PC-3 (cell line): ENCODE results near the gene COL7A1. TPM values are rescaled to one million over a fixed set of nuclear protein-coding genes. Genes with fewer than 3 reads are reported as not detected.
A peak's percentile ranks its signal among the peaks of the same experiment; 100 is the strongest.

Experiments used
- ATAC-seq: fragments of 200-7000 bp; cut with Tn5 transposase; 2 replicates; pipeline ENCODE4 v1.9.1; 2020; ENCODE audit warnings: mild to moderate bottlenecking, moderate library complexity
- BruUV-seq: library from RNA; stranded (reverse); fragments of 400-500 nt; replicated peaks from 2 replicates; lab custom pipeline; 2021; lab: Mats Ljungman, UMichigan
- CTCF ChIA-PET: fragments of 300-600 bp; sonication (Branson Sonifier 250); formaldehyde crosslinking; loops from one replicate; lab custom pipeline; 2022; ENCODE audit warnings: antibody characterized with exemption; lab: Charles Lee
- POLR2A ChIA-PET: fragments of 300-600 bp; sonication (Branson Sonifier 250); formaldehyde crosslinking; loops from one replicate; lab custom pipeline; 2022; ENCODE audit warnings: antibody characterized with exemption; ENCODE audit not compliant: unreplicated experiment; lab: Charles Lee
- DNase-seq: peaks from one replicate; pipeline ENCODE4 v3.0.0-alpha.2; 2015
- H2AFZ ChIP-seq: fragments of 300-600 bp; sonication (generic); 2 replicates; pipeline ENCODE4 v1.6.0; 2016; ENCODE audit warnings: antibody characterized with exemption, low read length
- H3F3A ChIP-seq: fragments of 300-600 bp; sonication (generic); one replicate; pipeline ENCODE4 v1.6.0; 2017; ENCODE audit warnings: antibody characterized with exemption, low read length, control low read depth, mild to moderate bottlenecking; ENCODE audit not compliant: unreplicated experiment
- H3K27ac ChIP-seq: fragments of 300-600 bp; sonication (generic); 2 replicates; pipeline ENCODE4 v1.5.1; 2016; ENCODE audit warnings: mild to moderate bottlenecking, low read length
- H3K27me3 ChIP-seq: fragments of 300-600 bp; sonication (generic); 2 replicates; pipeline ENCODE4 v1.6.1; 2016; ENCODE audit warnings: low read length, mixed read lengths
- H3K36me3 ChIP-seq: fragments of 300-600 bp; sonication (generic); 2 replicates; pipeline ENCODE4 v1.6.1; 2016; ENCODE audit warnings: low read depth, mixed run types, low read length, mixed read lengths
- H3K4me1 ChIP-seq: fragments of 300-600 bp; sonication (generic); 2 replicates; pipeline ENCODE4 v1.5.1; 2016; ENCODE audit warnings: low read length; ENCODE audit not compliant: insufficient read depth
- H3K4me2 ChIP-seq: fragments of 300-600 bp; sonication (generic); 2 replicates; pipeline ENCODE4 v1.6.0; 2016; ENCODE audit warnings: low read length
- H3K4me3 ChIP-seq: fragments of 300-600 bp; sonication (generic); 2 replicates; pipeline ENCODE4 v1.5.1; 2016; ENCODE audit warnings: mild to moderate bottlenecking, low read length, mixed read lengths
- H3K79me2 ChIP-seq: fragments of 300-600 bp; sonication (generic); 2 replicates; pipeline ENCODE4 v1.6.1; 2017; ENCODE audit warnings: low read length, mixed read lengths
- H3K9ac ChIP-seq: fragments of 300-600 bp; sonication (generic); 2 replicates; pipeline ENCODE4 v1.6.0; 2016; ENCODE audit warnings: mild to moderate bottlenecking, low read length
- H3K9me2 ChIP-seq: fragments of 300-600 bp; sonication (generic); replicated peaks from 2 replicates; pipeline ENCODE4 v1.6.1; 2016; ENCODE audit warnings: mixed run types, low read length, mixed read lengths
- H3K9me3 ChIP-seq: fragments of 300-600 bp; sonication (generic); 2 replicates; pipeline ENCODE4 v1.6.1; 2016; ENCODE audit warnings: low read length, mixed read lengths
- H4K20me1 ChIP-seq: fragments of 300-600 bp; sonication (generic); 2 replicates; pipeline ENCODE4 v1.6.1; 2016; ENCODE audit warnings: low read length, mixed read lengths
- CTCF ChIP-seq: fragments of 300-600 bp; sonication (generic); conservative IDR thresholded peaks from 2 replicates; pipeline ENCODE4 v1.5.1; 2017; ENCODE audit warnings: antibody characterized with exemption, low read depth, mild to moderate bottlenecking, low read length
- EZH2 ChIP-seq: fragments of 300-600 bp; sonication (generic); IDR thresholded peaks from one replicate; pipeline ENCODE4 v1.6.1; 2017; ENCODE audit warnings: antibody characterized with exemption, mild to moderate bottlenecking, low read length; ENCODE audit not compliant: unreplicated experiment
- EZH2phosphoT487 ChIP-seq: fragments of 300-600 bp; sonication (generic); IDR thresholded peaks from 2 replicates; pipeline ENCODE4 v1.6.1; 2018; ENCODE audit warnings: mild to moderate bottlenecking, antibody characterized with exemption, low read length, borderline replicate concordance
- intact Hi-C: fragments of 100-400 bp; cut with micrococcal nuclease; formaldehyde crosslinking; loops from 2 replicates; pipeline ENCODE4 v1.9.0; 2023
- total RNA-seq: library from RNA; depleted of rRNA; stranded (reverse); fragments of >200 nt; gene quantifications from 2 replicates; pipeline ENCODE4 v1.2.3, GENCODE V29; 2014

Gene COL7A1
- total RNA-seq, 1 experiment from 2014 or later: 7.9 TPM

GRCh38 chr3:48521635-48522034, 73.5 kb downstream of the COL7A1 start:
- Histone ChIP-seq H3K4me3 (no peak overlapping the region), H3K9me3 (no peaks in the 10 kb centered on the region), H3K4me1 (no peaks in the 10 kb centered on the region), H3K27ac (no peak overlapping the region), H3K27me3 (no peaks in the 10 kb centered on the region), H2AFZ (no peak overlapping the region), H4K20me1 (no peaks in the 10 kb centered on the region), H3K4me2 (no peak overlapping the region), H3K79me2 (no peaks in the 10 kb centered on the region), H3K9me2 (no peaks in the 10 kb centered on the region), H3K36me3 (peaks cover 12% of the 10 kb centered on the region; the same call in 1 of the 2 replicates), H3K9ac (no peak overlapping the region), H3F3A (no peaks in the 10 kb centered on the region)
- ChIA-PET CTCF (no interaction called here), POLR2A (no interaction called here)
- DNase-seq: no peak
- no peak for ATAC-seq
- TF ChIP-seq EZH2 (no peak), EZH2phosphoT487 (no peak), CTCF (no peak)
- intact Hi-C loops: no loop called here
- no TSS peak for BruUV-seq

DNA sequence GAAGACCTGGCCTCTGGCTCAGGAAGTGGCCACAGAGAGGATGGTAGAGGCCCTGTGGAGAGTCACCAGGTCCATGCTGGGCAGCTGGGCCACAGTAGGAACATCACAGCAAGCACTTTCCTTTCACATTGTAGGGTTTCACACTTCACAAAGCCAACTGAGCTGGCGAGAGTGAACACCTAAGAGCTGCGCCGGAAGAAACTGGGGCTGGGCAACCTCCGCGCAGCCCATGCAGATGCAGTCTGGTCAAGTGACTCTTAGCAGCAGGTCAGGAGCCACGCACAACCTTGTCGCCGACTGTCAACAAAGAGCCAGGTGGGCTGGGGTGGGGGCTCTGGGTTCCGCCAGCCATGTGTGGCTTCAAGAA, 75.9 kb downstream of the COL7A1 start:
- H3K27ac ChIP-seq: no peak overlapping the region
- H2AFZ ChIP-seq: no peak overlapping the region
- H4K20me1 ChIP-seq: no peaks in the 10 kb centered on the region
- DNase-seq: no peak
- H3K27me3 ChIP-seq: no peaks in the 10 kb centered on the region
- intact Hi-C loops: no loop called here
- CTCF ChIA-PET: no interaction called here
- H3K36me3 ChIP-seq: peaks cover 5% of the 10 kb centered on the region; the same call in 1 of the 2 replicates
- H3K4me2 ChIP-seq: no peak overlapping the region
- no peaks in the 10 kb centered on the region for H3K4me1 ChIP-seq
- ATAC-seq: no peak
- H3K9me3 ChIP-seq: no peaks in the 10 kb centered on the region
- H3K9me2 ChIP-seq: no peaks in the 10 kb centered on the region
- no peak overlapping the region for H3K9ac ChIP-seq
- TF ChIP-seq CTCF (no peak), EZH2phosphoT487 (no peak), EZH2 (no peak)
- H3K79me2 ChIP-seq: no peaks in the 10 kb centered on the region
- no peaks in the 10 kb centered on the region for H3F3A ChIP-seq
- H3K4me3 ChIP-seq: no peak overlapping the region
- POLR2A ChIA-PET: interaction anchor here (0.5 kb wide), 1 partner anchor 15 kb away, joined by 4 read pairs; no protein-coding TSS in a partner anchor
- BruUV-seq: no TSS peak

DNA sequence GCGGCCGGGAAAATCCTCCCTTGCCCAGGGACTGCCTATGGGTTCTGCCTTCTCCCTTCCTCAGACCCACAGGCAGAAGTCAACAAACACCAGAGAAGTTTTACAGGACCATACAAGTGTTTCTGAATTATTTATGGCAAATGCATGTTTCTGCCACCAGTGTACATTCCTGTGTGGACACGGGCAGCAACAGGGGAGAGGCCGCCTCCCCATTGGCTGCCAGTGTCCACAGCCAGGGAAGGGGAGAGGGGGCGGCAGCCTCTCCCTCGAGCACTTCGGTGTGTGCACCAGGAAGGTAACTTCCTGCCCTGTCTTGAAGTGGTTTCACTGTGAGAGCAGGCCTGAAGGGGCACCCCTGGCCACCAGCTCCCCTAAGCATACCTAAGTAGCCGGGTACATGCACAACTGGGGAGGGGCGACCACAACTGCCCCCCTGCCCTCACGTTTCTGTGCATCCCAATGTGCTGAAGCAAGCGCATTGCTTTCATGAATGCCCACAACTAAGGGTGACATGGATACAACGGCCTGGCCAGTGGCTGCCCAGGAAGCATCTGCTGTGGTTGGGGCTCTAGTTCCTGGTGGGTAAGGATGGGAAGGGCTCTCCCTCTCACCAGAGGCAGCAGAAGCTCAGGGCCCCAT, 76.4 kb downstream of the COL7A1 start:
- H3K27me3 ChIP-seq: no peaks in the 10 kb centered on the region
- POLR2A ChIA-PET: interaction anchor here (0.5 kb wide), 1 partner anchor 14 kb away, joined by 4 read pairs; no protein-coding TSS in a partner anchor
- no peaks in the 10 kb centered on the region for H3K9me3 ChIP-seq
- no peaks in the 10 kb centered on the region for H3K79me2 ChIP-seq
- H2AFZ ChIP-seq: no peak overlapping the region
- H3K9ac ChIP-seq: no peak overlapping the region
- no peaks in the 10 kb centered on the region for H3K9me2 ChIP-seq
- CTCF ChIA-PET: no interaction called here
- no peaks in the 10 kb centered on the region for H3K4me1 ChIP-seq
- no peaks in the 10 kb centered on the region for H4K20me1 ChIP-seq
- intact Hi-C loops: no loop called here
- H3K36me3 ChIP-seq: peaks cover 5% of the 10 kb centered on the region; the same call in 1 of the 2 replicates
- TF ChIP-seq EZH2phosphoT487 (no peak), EZH2 (no peak), CTCF (no peak)
- ATAC-seq (no peak), DNase-seq (no peak)
- no peak overlapping the region for H3K4me3 ChIP-seq
- H3F3A ChIP-seq: no peaks in the 10 kb centered on the region
- H3K27ac ChIP-seq: no peak overlapping the region
- TSS peak; percentile 14 for BruUV-seq
- no peak overlapping the region for H3K4me2 ChIP-seq
